GM23248 (cell line): ENCODE measurements around the gene CARMIL1. TPM values are rescaled to one million over a fixed set of nuclear protein-coding genes. Genes with fewer than 3 reads are reported as not detected.

Experiments
- DNase-seq: peaks from one replicate; pipeline ENCODE4 v3.0.0-alpha.2; 2015
- H2AFZ ChIP-seq: fragments of 200-600 bp; sonication (generic); 2 replicates; pipeline ENCODE4 v1.6.1; 2016; ENCODE audit warnings: antibody characterized with exemption
- H3F3A ChIP-seq: fragments of 200-600 bp; sonication (generic); 2 replicates; pipeline ENCODE4 v1.6.1; 2016; ENCODE audit warnings: mild to moderate bottlenecking, antibody characterized with exemption, mixed run types; ENCODE audit not compliant: insufficient read depth
- H3K27ac ChIP-seq: fragments of 200-600 bp; sonication (generic); 2 replicates; pipeline ENCODE4 v1.5.1; 2016; ENCODE audit warnings: mild to moderate bottlenecking
- H3K27me3 ChIP-seq: fragments of 200-600 bp; sonication (generic); replicated peaks from 2 replicates; pipeline ENCODE4 v1.6.1; 2016; ENCODE audit warnings: mild to moderate bottlenecking; ENCODE audit not compliant: insufficient read depth
- H3K36me3 ChIP-seq: fragments of 200-600 bp; sonication (generic); 2 replicates; pipeline ENCODE4 v1.6.1; 2016; ENCODE audit warnings: low read depth, mild to moderate bottlenecking
- H3K4me1 ChIP-seq: fragments of 200-600 bp; sonication (generic); 2 replicates; pipeline ENCODE4 v1.6.1; 2016; ENCODE audit warnings: mild to moderate bottlenecking; ENCODE audit not compliant: insufficient read depth
- H3K4me2 ChIP-seq: fragments of 200-600 bp; sonication (generic); one replicate; pipeline ENCODE4 v1.6.1; 2016; ENCODE audit warnings: mild to moderate bottlenecking; ENCODE audit not compliant: unreplicated experiment
- H3K4me3 ChIP-seq: fragments of 200-600 bp; sonication (generic); 2 replicates; pipeline ENCODE4 v1.5.1; 2016; ENCODE audit warnings: mild to moderate bottlenecking
- H3K79me2 ChIP-seq: fragments of 200-600 bp; sonication (generic); 2 replicates; pipeline ENCODE4 v1.6.1; 2016; ENCODE audit warnings: mild to moderate bottlenecking; ENCODE audit not compliant: insufficient read depth
- H3K9ac ChIP-seq: fragments of 200-600 bp; sonication (generic); 2 replicates; pipeline ENCODE4 v1.6.1; 2016; ENCODE audit warnings: mild to moderate bottlenecking
- H3K9me2 ChIP-seq: fragments of 200-600 bp; sonication (generic); 2 replicates; pipeline ENCODE4 v1.6.1; 2016; ENCODE audit warnings: mixed run types, mild to moderate bottlenecking, moderate library complexity; ENCODE audit not compliant: insufficient read depth
- H3K9me3 ChIP-seq: fragments of 200-600 bp; sonication (generic); one replicate; pipeline ENCODE4 v1.6.1; 2017; ENCODE audit warnings: low read depth
- H4K20me1 ChIP-seq: fragments of 200-600 bp; sonication (generic); 2 replicates; pipeline ENCODE4 v1.6.0; 2016; ENCODE audit not compliant: insufficient read depth
- EZH2 ChIP-seq: fragments of 200-600 bp; sonication (generic); IDR thresholded peaks from 2 replicates; pipeline ENCODE4 v1.6.1; 2018; ENCODE audit warnings: antibody characterized with exemption, mild to moderate bottlenecking; ENCODE audit not compliant: insufficient read depth, poor library complexity, severe bottlenecking
- EZH2phosphoT487 ChIP-seq: fragments of 200-600 bp; sonication (generic); IDR thresholded peaks from 2 replicates; pipeline ENCODE4 v1.6.1; 2018; ENCODE audit warnings: antibody characterized with exemption, moderate library complexity, mild to moderate bottlenecking, low read depth; ENCODE audit not compliant: insufficient read depth
- WGBS, 2 experiments: methylation state at CpG; one replicate each; pipeline ENCODE4 v1.1.6; 2015 to 2017; ENCODE audit warnings: low lambda C conversion rate in 2 of 2, low coverage in 1 of 2; ENCODE audit errors: missing lambda C conversion rate in 2 of 2; 5-methylcytosine and 5-hydroxymethylcytosine counted together
- in situ Hi-C: fragments of 300-500 bp; cut with MboI; formaldehyde crosslinking; loops from 2 replicates; pipeline ENCODE4 v1.15.0; 2020
- polyA plus RNA-seq: library from polyadenylated mRNA; unstranded; fragments of >200 nt; fragmentation: Nextera tagmentation; extraction: Ambion mirVana; gene quantifications from 2 replicates; pipeline ENCODE4 v1.2.1, GENCODE V29; 2016
- total RNA-seq: library from RNA; depleted of rRNA; stranded (reverse); fragments of >200 nt; shearing (Covaris generic); gene quantifications from 2 replicates; pipeline ENCODE4 v1.2.3, GENCODE V29; 2014

The CARMIL1 gene
- total and polyA plus RNA-seq, 2 experiments from 2014 or later: 10.9 to 11.0 TPM

DNA sequence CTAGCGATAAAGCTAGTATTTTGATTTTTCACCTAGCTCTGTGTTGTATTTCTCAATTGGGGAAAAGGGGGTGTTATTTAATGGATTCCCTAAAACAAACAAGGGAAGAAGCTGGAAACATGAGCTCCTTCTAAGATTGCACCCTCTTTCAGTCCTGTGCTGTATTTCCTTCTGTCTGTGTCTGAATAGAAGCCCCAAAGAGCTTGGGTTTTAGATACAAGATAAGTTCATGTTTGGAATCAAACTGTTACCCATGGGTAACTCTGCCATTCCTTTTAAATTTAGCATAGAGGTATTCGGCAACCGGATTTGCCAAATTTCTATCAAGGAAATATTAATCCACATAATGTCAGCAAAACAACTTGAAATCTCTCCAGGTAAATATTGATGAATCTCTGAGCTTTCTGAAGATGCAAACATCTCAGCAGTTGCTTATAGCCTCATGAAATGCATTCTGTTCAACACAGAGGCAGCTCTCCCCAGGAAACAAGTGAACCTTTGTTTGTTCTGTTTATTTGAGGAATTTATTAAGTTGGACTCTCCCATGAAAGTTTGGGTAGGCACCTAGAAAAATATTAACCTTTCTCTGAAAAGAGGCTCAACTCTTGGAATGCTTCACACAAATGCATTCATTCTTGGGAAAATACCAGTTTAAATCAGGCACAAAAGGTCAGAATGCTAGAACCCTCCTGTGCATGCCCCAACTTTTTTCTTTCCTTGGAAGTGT lies 362.9 kb downstream of the CARMIL1 start:
- in situ Hi-C loops: no loop called here
- H3K9me3 ChIP-seq: no peaks in the 10 kb centered on the region
- no peak overlapping the region for H3K4me3 ChIP-seq
- H3F3A ChIP-seq: no peaks in the 10 kb centered on the region
- TF ChIP-seq EZH2phosphoT487: no peak
- TF ChIP-seq EZH2: no peak
- no peak overlapping the region for H3K9ac ChIP-seq
- DNase-seq: no peak
- no peak overlapping the region for H3K27ac ChIP-seq
- H3K36me3 ChIP-seq: no peaks in the 10 kb centered on the region
- no peaks in the 10 kb centered on the region for H4K20me1 ChIP-seq
- H3K27me3 ChIP-seq: peaks cover 9% of the 10 kb centered on the region; the same call in 1 of the 2 replicates
- no peaks in the 10 kb centered on the region for H3K9me2 ChIP-seq
- H3K79me2 ChIP-seq: no peaks in the 10 kb centered on the region
- no peaks in the 10 kb centered on the region for H3K4me1 ChIP-seq
- 52 to 58% methylated on average over 3 of the region's 3 CpGs for WGBS, 2 experiments
- no peak overlapping the region for H3K4me2 ChIP-seq
- H2AFZ ChIP-seq: no peak overlapping the region

DNA sequence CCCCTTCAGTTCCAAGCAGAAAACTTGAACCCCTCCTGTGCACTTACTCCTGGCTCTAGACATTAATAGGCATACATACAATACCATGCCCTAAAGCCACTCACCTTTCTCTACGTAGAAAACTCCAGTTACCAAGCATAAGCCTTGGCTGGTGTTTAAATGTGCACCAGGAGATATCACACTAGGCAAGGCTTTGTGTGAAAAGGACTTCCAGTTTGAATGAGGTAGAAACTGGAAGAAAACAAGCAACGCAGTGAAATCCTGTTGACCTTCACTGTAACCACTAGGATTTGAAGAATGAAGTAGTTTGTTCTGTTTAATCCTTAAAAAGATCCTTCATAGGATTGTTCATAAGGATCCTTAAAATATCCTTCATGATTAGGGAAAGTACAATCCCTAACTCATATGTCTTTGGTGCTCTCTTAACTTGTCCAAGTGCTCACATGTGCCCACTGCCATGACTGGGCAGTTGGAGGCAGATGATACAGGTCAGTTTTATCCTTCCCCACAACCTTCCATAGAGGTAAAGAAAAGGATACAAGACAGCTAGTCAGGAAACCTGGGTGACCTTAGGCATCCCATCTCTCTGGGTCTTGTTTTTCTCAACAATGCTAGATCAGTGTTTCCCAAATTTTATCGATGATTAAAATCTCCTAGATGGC lies 363.6 kb downstream of the CARMIL1 start:
- Histone ChIP-seq H3K4me1 (no peaks in the 10 kb centered on the region), H3K79me2 (no peaks in the 10 kb centered on the region), H3K4me3 (no peak overlapping the region), H2AFZ (no peak overlapping the region), H3K27ac (no peak overlapping the region), H3K9me3 (no peaks in the 10 kb centered on the region), H4K20me1 (no peaks in the 10 kb centered on the region), H3K36me3 (no peaks in the 10 kb centered on the region), H3F3A (no peaks in the 10 kb centered on the region), H3K27me3 (peaks cover 9% of the 10 kb centered on the region), H3K9ac (no peak overlapping the region), H3K9me2 (no peaks in the 10 kb centered on the region), H3K4me2 (no peak overlapping the region)
- no peak for TF ChIP-seq EZH2phosphoT487
- TF ChIP-seq EZH2: no peak
- no peak for DNase-seq
- in situ Hi-C loops: no loop called here
- 26 to 34% methylated on average over 3 of the region's 3 CpGs for WGBS, 2 experiments

DNA sequence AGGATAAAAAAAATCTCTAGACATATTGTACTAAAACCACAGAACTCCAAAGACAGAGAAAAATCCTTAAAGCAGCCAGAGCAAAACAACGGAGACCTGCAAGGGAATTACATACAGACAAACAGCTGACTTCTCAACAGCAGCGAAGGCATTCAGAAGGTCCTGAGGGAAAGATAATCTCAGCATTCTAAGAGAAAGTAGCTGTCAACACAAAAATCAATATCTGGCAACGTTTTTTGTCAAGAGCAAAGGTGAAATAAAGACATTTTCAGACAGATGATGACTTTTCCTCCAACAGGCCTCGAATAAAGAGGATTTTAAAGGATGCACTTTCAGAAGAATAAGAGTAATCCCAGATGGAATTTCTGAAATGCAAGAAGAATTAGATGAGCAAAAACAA lies 366.7 kb downstream of the CARMIL1 start:
- Histone ChIP-seq H3K9ac (no peak overlapping the region), H3F3A (no peaks in the 10 kb centered on the region), H3K4me3 (no peak overlapping the region), H4K20me1 (no peaks in the 10 kb centered on the region), H3K79me2 (no peaks in the 10 kb centered on the region), H3K4me2 (no peak overlapping the region), H2AFZ (no peak overlapping the region), H3K9me2 (no peaks in the 10 kb centered on the region), H3K36me3 (no peaks in the 10 kb centered on the region), H3K4me1 (no peaks in the 10 kb centered on the region), H3K27me3 (peaks cover 9% of the 10 kb centered on the region), H3K27ac (no peak overlapping the region), H3K9me3 (no peaks in the 10 kb centered on the region)
- in situ Hi-C loops: no loop called here
- 19 to 25% methylated on average over 4 of the region's 4 CpGs for WGBS, 2 experiments
- DNase-seq: no peak
- no peak for TF ChIP-seq EZH2phosphoT487
- TF ChIP-seq EZH2: no peak

DNA sequence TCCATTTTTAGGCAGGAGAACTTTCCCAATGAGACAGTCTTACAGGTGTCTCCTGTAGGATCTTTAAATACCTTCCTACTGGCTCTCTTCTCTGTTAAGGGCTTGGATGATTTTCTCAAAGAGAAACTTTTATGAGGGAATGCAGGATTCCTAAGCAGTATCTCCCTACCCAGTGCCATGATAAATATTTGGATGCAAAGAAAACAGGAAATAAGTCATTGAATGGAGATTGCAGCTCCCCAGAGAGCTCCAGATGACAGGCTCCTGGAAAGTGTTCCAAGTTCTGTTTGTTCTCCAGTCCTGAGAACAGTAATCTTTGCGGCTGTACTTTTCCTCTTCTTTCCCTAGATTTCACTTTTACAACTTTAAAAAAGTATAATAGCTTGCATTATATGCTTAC lies 370.4 kb downstream of the CARMIL1 start:
- Histone ChIP-seq H3K9me2 (no peaks in the 10 kb centered on the region), H3K4me2 (no peak overlapping the region), H3K27me3 (peaks cover 16% of the 10 kb centered on the region), H3F3A (no peaks in the 10 kb centered on the region), H3K4me1 (no peaks in the 10 kb centered on the region), H3K36me3 (no peaks in the 10 kb centered on the region), H3K9ac (no peak overlapping the region), H2AFZ (no peak overlapping the region), H3K9me3 (no peaks in the 10 kb centered on the region), H3K4me3 (no peak overlapping the region), H3K79me2 (no peaks in the 10 kb centered on the region), H4K20me1 (no peaks in the 10 kb centered on the region), H3K27ac (no peak overlapping the region)
- TF ChIP-seq EZH2 (no peak), EZH2phosphoT487 (no peak)
- 61 to 76% methylated on average over 1 of the region's 1 CpG for WGBS, 2 experiments
- no peak for DNase-seq
- in situ Hi-C loops: no loop called here
